Mucosa of descending colon (tissue), 3 donors: Measurements from ENCODE around the gene TRIM77. TPM values are rescaled to one million over a fixed set of nuclear protein-coding genes. Genes with fewer than 3 reads are reported as not detected.
"Not testable (repeated sequence)": the region's sequence is repeated elsewhere in the genome, so short reads cannot be mapped to it uniquely, and the experiment has no call there.

Experiments used
- ATAC-seq: fragments of 200-7000 bp; cut with Tn5 transposase; one replicate; pipeline ENCODE4 v1.9.1; 2020; ENCODE audit warnings: mild to moderate bottlenecking, moderate library complexity
- DNase-seq, 3 donors: peaks; one replicate each; pipeline ENCODE4 v3.0.0-alpha.2; 2020
- H3K36me3 ChIP-seq: fragments of 200-600 bp; one replicate; pipeline ENCODE4 v1.8.0; 2021; ENCODE audit warnings: low read depth, mild to moderate bottlenecking
- H3K4me1 ChIP-seq: fragments of 200-600 bp; one replicate; pipeline ENCODE4 v1.8.0; 2021; ENCODE audit warnings: low read depth, mild to moderate bottlenecking
- H3K4me3 ChIP-seq: fragments of 200-600 bp; one replicate; pipeline ENCODE4 v1.8.0; 2021; ENCODE audit warnings: mild to moderate bottlenecking
- H3K9me3 ChIP-seq: fragments of 200-600 bp; one replicate; pipeline ENCODE4 v1.8.0; 2021; ENCODE audit warnings: mild to moderate bottlenecking
- CTCF ChIP-seq: fragments of 200-600 bp; IDR thresholded peaks from one replicate; pipeline ENCODE4 v1.8.0; 2022; ENCODE audit warnings: antibody characterized with exemption, mild to moderate bottlenecking
- intact Hi-C, 2 donors: fragments of 100-400 bp; cut with DNase I in 1 of 2; cut with micrococcal nuclease in 1 of 2; formaldehyde crosslinking; loops; one replicate each; pipeline versions ENCODE4 v1.11.0 to v1.11.1; 2022; cut with DNase I, micrococcal nuclease
- long read RNA-seq, 2 donors: library from polyadenylated mRNA; unstranded; transcript quantifications; one replicate each; pipeline ENCODE4 v2.0.0, GENCODE V29; 2019 to 2021
- total RNA-seq, 3 donors: library from RNA; stranded (reverse); fragmentation: NEBNext Ultra II Directional in 2 of 3; extraction: Animal tissue kit (Norgen Biotek cat#: 25700) in 2 of 3; gene quantifications; one replicate each; pipeline versions ENCODE4 v1.2.1 to v1.2.4, GENCODE V29; 2021 to 2023
- donor health status: DM: no; HTN: no; CAD: no; lungs with moderate emphysema.
- donor health status: DM: no; HTN: no; CAD: no.
- donor health status: DM: no; HTN: yes; CAD: no.

The TRIM77 gene, protein sequence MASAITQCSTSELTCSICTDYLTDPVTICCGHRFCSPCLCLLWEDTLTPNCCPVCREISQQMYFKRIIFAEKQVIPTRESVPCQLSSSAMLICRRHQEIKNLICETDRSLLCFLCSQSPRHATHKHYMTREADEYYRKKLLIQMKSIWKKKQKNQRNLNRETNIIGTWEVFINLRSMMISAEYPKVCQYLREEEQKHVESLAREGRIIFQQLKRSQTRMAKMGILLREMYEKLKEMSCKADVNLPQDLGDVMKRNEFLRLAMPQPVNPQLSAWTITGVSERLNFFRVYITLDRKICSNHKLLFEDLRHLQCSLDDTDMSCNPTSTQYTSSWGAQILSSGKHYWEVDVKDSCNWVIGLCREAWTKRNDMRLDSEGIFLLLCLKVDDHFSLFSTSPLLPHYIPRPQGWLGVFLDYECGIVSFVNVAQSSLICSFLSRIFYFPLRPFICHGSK
- total RNA-seq, result not detected
- long read RNA-seq, donor 1, result 0 reads
- long read RNA-seq, donor 2, result 0 reads

- H3K9me3 ChIP-seq, intact Hi-C loops, H3K4me1 ChIP-seq, ATAC-seq, H3K36me3 ChIP-seq, H3K4me3 ChIP-seq, DNase-seq: not testable (repeated sequence)
Observed at GRCh38 chr11:89709999-89710398, at the start of gene TRIM77. TRIM77 (plus strand) TSS chr11:89710299; CDS start chr11:89710299, 0 bp downstream.

DNA sequence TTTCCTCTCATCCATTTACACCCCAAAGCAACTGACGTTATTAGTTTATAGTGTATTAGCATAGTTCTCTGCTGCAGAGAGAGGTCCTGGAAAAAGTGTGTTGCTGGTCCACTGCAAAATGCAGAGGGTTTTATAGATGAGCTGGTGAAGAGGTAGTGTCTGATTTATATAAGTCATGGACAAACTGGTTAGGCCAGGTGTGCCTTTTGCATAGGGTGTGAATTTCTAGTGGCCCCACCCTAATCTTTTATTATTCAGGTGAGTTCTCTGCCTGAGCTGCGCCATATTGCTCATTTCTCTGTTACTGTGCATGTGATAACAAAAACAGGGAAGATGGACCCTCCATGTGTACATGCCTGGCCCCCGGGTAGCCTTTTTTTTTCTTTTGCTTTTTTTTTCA lies 43.1 kb upstream of the TRIM77 start:
- Histone ChIP-seq H3K36me3 (no peaks in the 10 kb centered on the region), H3K4me1 (no peaks in the 10 kb centered on the region), H3K4me3 (no peak overlapping the region), H3K9me3 (no peaks in the 10 kb centered on the region)
- intact Hi-C loops, result no loop called here
- ATAC-seq (peak; percentile 75), DNase-seq (peak in 1 of 3 donors; percentile 65)
- no peak for TF ChIP-seq CTCF

GRCh38 chr11:89668158-89668557 lies 41.9 kb upstream of the TRIM77 start:
- DNase-seq, H3K36me3 ChIP-seq, H3K9me3 ChIP-seq, ATAC-seq, intact Hi-C loops, H3K4me3 ChIP-seq, H3K4me1 ChIP-seq: not testable (repeated sequence)

GRCh38 chr11:89669586-89669985 lies 40.5 kb upstream of the TRIM77 start:
- H3K9me3 ChIP-seq, ATAC-seq, H3K36me3 ChIP-seq, DNase-seq, intact Hi-C loops, H3K4me1 ChIP-seq, H3K4me3 ChIP-seq: not testable (repeated sequence)

GRCh38 chr11:89669993-89670669 lies 40.0 kb upstream of the TRIM77 start:
- ATAC-seq, H3K36me3 ChIP-seq, H3K9me3 ChIP-seq, DNase-seq, H3K4me1 ChIP-seq, intact Hi-C loops, H3K4me3 ChIP-seq: not testable (repeated sequence)

- H3K36me3 ChIP-seq, DNase-seq, ATAC-seq, H3K4me1 ChIP-seq, H3K4me3 ChIP-seq, intact Hi-C loops, H3K9me3 ChIP-seq: not testable (repeated sequence)
Observed at GRCh38 chr11:89672547-89672946, 37.6 kb upstream of the TRIM77 start.

- DNase-seq, ATAC-seq, intact Hi-C loops, H3K9me3 ChIP-seq, H3K36me3 ChIP-seq, H3K4me1 ChIP-seq, H3K4me3 ChIP-seq: not testable (repeated sequence)
Observed at GRCh38 chr11:89673380-89673779, 36.7 kb upstream of the TRIM77 start.

- intact Hi-C loops, H3K9me3 ChIP-seq, DNase-seq, H3K4me1 ChIP-seq, ATAC-seq, H3K4me3 ChIP-seq, H3K36me3 ChIP-seq: not testable (repeated sequence)
Observed at GRCh38 chr11:89675383-89675782, 34.7 kb upstream of the TRIM77 start.

DNA sequence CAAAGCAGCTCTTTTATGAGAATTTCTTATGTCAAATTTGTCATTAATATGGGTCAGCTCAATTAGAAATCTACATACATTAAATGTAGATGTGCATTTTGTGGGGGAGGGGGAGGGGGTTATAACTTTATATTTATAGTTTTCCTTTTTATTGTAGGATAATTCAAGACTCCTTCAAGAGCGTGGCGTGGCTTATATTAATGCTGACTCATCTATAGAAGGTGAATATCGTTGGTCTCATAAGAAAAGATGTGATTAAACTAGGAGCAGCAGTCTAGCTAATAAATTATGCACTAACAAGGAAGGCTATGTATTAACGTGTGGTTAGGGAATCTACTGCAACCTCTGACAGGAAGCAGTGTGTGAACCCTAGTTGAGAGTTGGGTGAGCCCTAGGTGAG lies 34.2 kb upstream of the TRIM77 start:
- DNase-seq, H3K4me3 ChIP-seq, H3K36me3 ChIP-seq, intact Hi-C loops, H3K9me3 ChIP-seq, H3K4me1 ChIP-seq, ATAC-seq: not testable (repeated sequence)

GRCh38 chr11:89707080-89707479 lies 3.0 kb upstream of the TRIM77 start:
- H3K9me3 ChIP-seq, ATAC-seq, intact Hi-C loops, H3K4me1 ChIP-seq, H3K4me3 ChIP-seq, DNase-seq, H3K36me3 ChIP-seq: not testable (repeated sequence)

DNA sequence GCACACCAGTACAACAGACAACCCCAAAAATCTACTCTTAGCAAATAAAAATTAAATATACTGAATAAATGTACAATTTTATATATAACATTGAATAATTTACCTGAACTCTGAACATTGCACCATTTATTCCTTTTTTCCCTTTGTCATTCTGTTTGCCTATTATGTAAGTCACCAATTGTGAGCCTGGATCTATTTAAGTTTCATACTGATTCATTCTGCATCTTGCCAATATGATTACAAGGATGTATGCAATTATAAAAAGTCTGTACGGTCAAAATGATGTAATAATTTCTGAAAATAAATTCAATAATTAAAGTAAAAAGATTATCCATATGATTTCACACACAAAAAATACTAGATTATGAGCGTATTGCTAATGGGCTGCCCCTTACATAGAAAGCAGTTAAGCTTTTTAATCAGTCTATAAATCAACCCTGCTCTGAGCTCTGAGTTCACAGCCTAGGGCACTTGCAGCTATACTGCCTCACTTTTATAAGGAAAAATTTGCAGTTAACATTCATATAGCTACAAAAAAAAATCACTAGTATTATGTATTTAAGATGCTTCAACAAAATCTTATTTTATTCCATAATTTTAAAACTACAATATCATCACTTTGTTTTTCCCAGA lies 14.9 kb downstream of the TRIM77 start:
- H3K9me3 ChIP-seq, DNase-seq, ATAC-seq, H3K36me3 ChIP-seq, H3K4me1 ChIP-seq, H3K4me3 ChIP-seq, intact Hi-C loops: not testable (repeated sequence)

DNA sequence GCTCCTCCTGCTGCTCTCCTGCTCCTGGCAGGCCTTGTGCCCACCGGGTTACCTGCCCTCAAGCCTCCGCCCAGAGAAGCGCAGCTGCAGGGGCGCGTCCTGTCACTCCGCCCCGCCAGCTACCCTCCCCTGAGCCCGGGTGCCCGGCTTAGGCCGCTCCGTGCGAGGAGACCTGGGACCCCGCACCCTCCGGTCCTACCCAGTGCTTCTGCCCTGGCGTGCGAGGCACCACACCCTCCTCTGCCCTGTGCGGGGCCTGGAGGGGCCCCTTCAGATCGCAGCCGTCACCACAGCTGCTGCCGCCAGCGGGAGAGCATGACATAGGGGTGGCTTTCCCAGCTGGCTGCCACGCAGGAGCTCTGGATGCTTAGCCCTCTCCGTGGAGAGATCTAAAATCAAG lies 20.1 kb downstream of the TRIM77 start:
- ATAC-seq, H3K9me3 ChIP-seq, H3K36me3 ChIP-seq, intact Hi-C loops, H3K4me1 ChIP-seq, H3K4me3 ChIP-seq: not testable (repeated sequence)
- peak in 1 of 3 donors; percentile 46 for DNase-seq
